GM12878 (cell line): ENCODE measurements around the gene PRDM2.

Experiments
- CBFB ChIP-seq: IDR thresholded peaks from 2 replicates; pipeline ENCODE4 v1.6.1; 2016; ENCODE audit warnings: antibody characterized with exemption, low read depth
- CTCF ChIP-seq, 3 experiments: IDR thresholded peaks in 2 of 3; conservative IDR thresholded peaks in 1 of 3; 2 replicates each; pipeline ENCODE4 v1.5.1; 2011; ENCODE audit warnings: low read depth in 3 of 3, low read length in 3 of 3, mild to moderate bottlenecking in 3 of 3, control low read depth in 2 of 3, moderate library complexity in 2 of 3, inconsistent platforms in 1 of 3, mixed read lengths in 1 of 3; ENCODE audit not compliant: control insufficient read depth in 2 of 3, insufficient read depth in 1 of 3; ENCODE audit errors: extremely low read depth in 1 of 3
- E4F1 ChIP-seq: fragments of 450-650 bp; IDR thresholded peaks from 2 replicates; pipeline ENCODE4 v1.6.1; 2018; ENCODE audit warnings: borderline replicate concordance, mild to moderate bottlenecking; ENCODE audit not compliant: partially characterized antibody
- EED ChIP-seq: sonication (generic); IDR thresholded peaks from 2 replicates; pipeline ENCODE4 v1.6.1; 2016; ENCODE audit warnings: antibody characterized with exemption, low read depth
- ELK1 ChIP-seq: IDR thresholded peaks from 2 replicates; pipeline ENCODE4 v1.6.1; 2012; ENCODE audit warnings: low read depth, low read length, improper control_type of control experiment
- EZH2 ChIP-seq: IDR thresholded peaks from 2 replicates; pipeline ENCODE4 v1.6.1; 2012; ENCODE audit warnings: low read depth, mild to moderate bottlenecking, control low read depth, inconsistent platforms, low read length, borderline replicate concordance; ENCODE audit not compliant: control insufficient read depth
- HDAC6 ChIP-seq: fragments of 200-600 bp; sonication (generic); IDR thresholded peaks from one replicate; pipeline ENCODE4 v1.8.0; 2017; ENCODE audit warnings: antibody characterized with exemption; ENCODE audit not compliant: unreplicated experiment
- IKZF1 ChIP-seq: fragments of 450-650 bp; conservative IDR thresholded peaks from 2 replicates; pipeline ENCODE4 v1.6.1; 2017; ENCODE audit warnings: antibody characterized with exemption, mild to moderate bottlenecking
- JUNB ChIP-seq: IDR thresholded peaks from 2 replicates; pipeline ENCODE4 v1.6.1; 2016; ENCODE audit warnings: antibody characterized with exemption, mild to moderate bottlenecking
- JUND ChIP-seq: IDR thresholded peaks from 2 replicates; pipeline ENCODE4 v1.6.1; 2012; ENCODE audit warnings: low read depth, mild to moderate bottlenecking, low read length, improper control_type of control experiment, moderate library complexity
- POLR2AphosphoS5 ChIP-seq: IDR thresholded peaks from 2 replicates; pipeline ENCODE4 v1.6.1; 2011; ENCODE audit warnings: mild to moderate bottlenecking, low read length, inconsistent platforms
- RAD21 ChIP-seq: IDR thresholded peaks from 2 replicates; pipeline ENCODE4 v1.6.1; 2011; ENCODE audit warnings: mild to moderate bottlenecking, low read depth, low read length, moderate library complexity; ENCODE audit not compliant: insufficient read depth
- SPI1 ChIP-seq: IDR thresholded peaks from 2 replicates; pipeline ENCODE4 v1.6.1; 2011; ENCODE audit warnings: low read depth, mild to moderate bottlenecking, low read length, moderate library complexity, borderline replicate concordance; ENCODE audit not compliant: insufficient read depth
- ZBTB33 ChIP-seq: fragments of 450-650 bp; IDR thresholded peaks from 2 replicates; pipeline ENCODE4 v1.6.1; 2017; ENCODE audit warnings: mild to moderate bottlenecking

GRCh38 chr1:13871886-13872285 lies 171.9 kb downstream of the PRDM2 start:
- TF ChIP-seq E4F1: no peak
- no peak for TF ChIP-seq RAD21
- TF ChIP-seq ELK1: no peak
- no peak for TF ChIP-seq JUND
- TF ChIP-seq SPI1: no peak
- no peak for TF ChIP-seq CTCF (IDR thresholded peaks at IDR 0.05 in 2 of 3, conservative IDR thresholded peaks at IDR 0.05 in 1 of 3; ENCODE audit: control insufficient read depth in 2 of 3, extremely low read depth in 1 of 3, insufficient read depth in 1 of 3, low read depth in 3 of 3, low read length in 3 of 3)
- no peak for TF ChIP-seq HDAC6
- TF ChIP-seq CBFB: no peak
- TF ChIP-seq EED: no peak
- TF ChIP-seq EZH2: no peak
- TF ChIP-seq POLR2AphosphoS5: no peak
- no peak for TF ChIP-seq JUNB
- no peak for TF ChIP-seq IKZF1
- TF ChIP-seq ZBTB33: no peak
